T-helper 17 cell (primary cell): ENCODE data around the gene APOBEC3G. TPM values are rescaled to one million over a fixed set of nuclear protein-coding genes. Genes with fewer than 3 reads are reported as not detected.
A peak's percentile ranks its signal among the peaks of the same experiment; 100 is the strongest.
"Not testable (repeated sequence)": the region's sequence is repeated elsewhere in the genome, so short reads cannot be mapped to it uniquely, and the experiment has no call there.

Source experiments
- ATAC-seq: fragments of 150-1000 bp; cut with Tn5 transposase; 2 replicates; pipeline ENCODE4 v1.10.0; 2021; ENCODE audit warnings: mild to moderate bottlenecking, moderate library complexity
- DNase-seq, 3 donors: peaks; one replicate each; pipeline versions ENCODE4 v3.0.0 to v3.0.0-alpha.2; 2020 to 2021
- H3K9me3 ChIP-seq: one replicate; pipeline ENCODE4 v1.7.0; 2013; ENCODE audit warnings: low read length, mild to moderate bottlenecking; ENCODE audit not compliant: control insufficient read depth, poor library complexity, severe bottlenecking
- H3K27ac Mint-ChIP-seq: one replicate; pipeline ENCODE4 v1.8.0; 2022; ENCODE audit warnings: mild to moderate bottlenecking, moderate library complexity, mixed read lengths
- H3K27me3 Mint-ChIP-seq: one replicate; pipeline ENCODE4 v1.8.0; 2022; ENCODE audit warnings: mixed read lengths
- H3K36me3 Mint-ChIP-seq: one replicate; pipeline ENCODE4 v1.8.0; 2022; ENCODE audit warnings: low read depth, mixed read lengths
- H3K4me1 Mint-ChIP-seq: one replicate; pipeline ENCODE4 v1.8.0; 2022; ENCODE audit warnings: mild to moderate bottlenecking, mixed read lengths
- H3K4me3 Mint-ChIP-seq: one replicate; pipeline ENCODE4 v1.8.0; 2022; ENCODE audit warnings: mild to moderate bottlenecking, moderate library complexity, mixed read lengths
- total RNA-seq, 4 donors: library from RNA in 2 of 4; stranded (reverse) in 2 of 4; gene quantifications; one replicate each; pipeline ENCODE4 v1.2.3 and lab custom pipeline; 2022 to 2026

The APOBEC3G gene
- total RNA-seq, 2 donors from 2014 or later = 21.5 to 24.6 TPM

DNA sequence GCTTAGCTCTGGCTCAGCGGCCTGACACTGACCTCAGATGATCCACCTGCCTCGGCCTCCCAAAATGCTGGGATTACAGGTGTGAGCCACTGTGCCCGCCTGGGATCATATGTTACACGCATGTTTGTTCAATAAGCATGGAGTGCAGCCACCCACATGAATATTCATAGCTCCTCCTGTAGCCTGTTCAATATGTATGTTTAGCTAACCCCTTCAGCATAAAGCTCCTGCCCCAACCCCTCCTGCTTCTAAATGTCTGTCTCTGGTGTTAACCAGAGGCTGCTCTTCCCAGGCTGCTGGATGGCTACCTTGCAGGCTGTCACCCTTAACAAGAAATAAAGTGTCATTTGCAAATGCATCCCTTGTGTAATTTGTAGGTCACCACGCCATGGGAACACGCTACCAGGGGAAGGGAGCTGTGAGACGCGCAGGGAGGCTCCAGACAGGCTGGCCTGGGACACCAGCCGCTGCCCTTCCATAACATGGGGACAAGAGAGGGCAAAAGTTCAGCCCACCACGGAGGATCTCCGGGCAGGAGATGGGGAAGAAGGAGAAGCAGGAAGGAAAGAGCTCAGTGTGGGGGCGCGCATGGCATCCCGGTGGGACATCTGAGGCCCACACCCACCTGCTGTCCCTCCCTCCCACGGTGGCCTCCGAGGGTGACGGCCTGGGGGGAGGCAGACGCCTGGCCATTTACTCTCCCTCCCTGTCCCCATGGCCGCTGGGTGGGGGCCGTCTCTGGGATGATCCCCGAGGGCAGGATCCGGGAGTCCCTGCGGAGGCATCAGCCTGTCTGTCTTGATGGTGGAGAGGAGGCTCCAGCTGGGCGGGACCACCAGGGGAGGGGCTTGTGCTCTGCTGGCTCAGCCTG lies 685 bp upstream of the APOBEC3G start:
- H3K27me3 Mint-ChIP-seq, H3K36me3 Mint-ChIP-seq, ATAC-seq, H3K9me3 ChIP-seq, DNase-seq: not testable (repeated sequence)
- H3K4me3 Mint-ChIP-seq = peak overlapping the region; percentile 78
- H3K4me1 Mint-ChIP-seq = peaks cover 21% of the 10 kb centered on the region
- peak overlapping the region; percentile 88 for H3K27ac Mint-ChIP-seq

DNA sequence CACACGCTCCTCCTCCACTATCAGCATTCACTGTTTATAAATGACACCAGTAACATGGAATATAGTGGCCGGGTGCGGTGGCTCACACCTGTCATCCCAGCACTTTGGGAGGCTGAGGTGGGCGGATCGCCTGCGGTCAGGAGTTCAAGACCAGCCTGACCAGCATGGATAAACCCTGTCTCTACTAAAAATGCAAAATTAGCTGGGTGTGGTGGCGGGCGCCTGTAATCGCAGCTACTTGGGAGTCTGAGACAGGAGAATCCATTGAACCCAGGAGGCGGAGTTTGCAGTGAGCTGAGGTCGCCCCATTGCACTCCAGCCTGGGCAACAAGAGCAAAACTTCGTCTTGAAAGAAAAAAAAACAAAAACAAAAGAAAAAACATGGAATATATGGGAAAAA lies 837 bp downstream of the APOBEC3G start:
- Mint-ChIP-seq H3K4me1 (peaks cover 21% of the 10 kb centered on the region), H3K4me3 (peak overlapping the region; percentile 89), H3K27ac (peak overlapping the region; percentile 88)
- not testable (repeated sequence) for H3K36me3 Mint-ChIP-seq, ATAC-seq, DNase-seq, H3K27me3 Mint-ChIP-seq, H3K9me3 ChIP-seq

DNA sequence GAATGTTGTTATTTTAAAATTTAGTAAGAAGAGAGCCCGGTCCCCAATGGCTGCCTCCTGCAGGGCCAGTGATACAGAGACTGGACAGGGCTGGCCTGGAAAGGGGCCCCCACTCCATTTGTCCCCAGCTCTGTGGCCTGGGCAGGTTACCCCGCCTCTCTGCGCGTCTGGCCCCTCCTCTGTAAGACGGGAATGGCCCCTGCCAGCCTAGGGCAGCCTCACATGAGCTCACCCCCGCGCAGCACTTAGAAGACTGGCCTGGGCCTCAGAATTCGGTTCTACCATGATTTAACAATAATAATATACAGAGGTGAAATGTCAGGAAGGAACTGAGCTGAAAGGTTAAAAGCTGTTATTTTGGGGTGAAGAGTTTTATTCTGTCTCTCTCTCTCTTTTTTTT lies 1.3 kb downstream of the APOBEC3G start:
- peak overlapping the region; percentile 89 for H3K4me3 Mint-ChIP-seq
- H3K27ac Mint-ChIP-seq = peak overlapping the region; percentile 88
- peaks cover 21% of the 10 kb centered on the region for H3K4me1 Mint-ChIP-seq
- no peaks in the 10 kb centered on the region for H3K9me3 ChIP-seq
- no peak for ATAC-seq
- H3K36me3 Mint-ChIP-seq = no peaks in the 10 kb centered on the region
- DNase-seq = no peak
- H3K27me3 Mint-ChIP-seq = no peaks in the 10 kb centered on the region

- peak overlapping the region; percentile 88 for H3K27ac Mint-ChIP-seq
- DNase-seq, H3K4me3 Mint-ChIP-seq, H3K9me3 ChIP-seq, H3K27me3 Mint-ChIP-seq, ATAC-seq, H3K36me3 Mint-ChIP-seq: not testable (repeated sequence)
- H3K4me1 Mint-ChIP-seq = peaks cover 21% of the 10 kb centered on the region
These were observed 2.1 kb downstream of the APOBEC3G start for GRCh38 chr22:39079054-39079637.

DNA sequence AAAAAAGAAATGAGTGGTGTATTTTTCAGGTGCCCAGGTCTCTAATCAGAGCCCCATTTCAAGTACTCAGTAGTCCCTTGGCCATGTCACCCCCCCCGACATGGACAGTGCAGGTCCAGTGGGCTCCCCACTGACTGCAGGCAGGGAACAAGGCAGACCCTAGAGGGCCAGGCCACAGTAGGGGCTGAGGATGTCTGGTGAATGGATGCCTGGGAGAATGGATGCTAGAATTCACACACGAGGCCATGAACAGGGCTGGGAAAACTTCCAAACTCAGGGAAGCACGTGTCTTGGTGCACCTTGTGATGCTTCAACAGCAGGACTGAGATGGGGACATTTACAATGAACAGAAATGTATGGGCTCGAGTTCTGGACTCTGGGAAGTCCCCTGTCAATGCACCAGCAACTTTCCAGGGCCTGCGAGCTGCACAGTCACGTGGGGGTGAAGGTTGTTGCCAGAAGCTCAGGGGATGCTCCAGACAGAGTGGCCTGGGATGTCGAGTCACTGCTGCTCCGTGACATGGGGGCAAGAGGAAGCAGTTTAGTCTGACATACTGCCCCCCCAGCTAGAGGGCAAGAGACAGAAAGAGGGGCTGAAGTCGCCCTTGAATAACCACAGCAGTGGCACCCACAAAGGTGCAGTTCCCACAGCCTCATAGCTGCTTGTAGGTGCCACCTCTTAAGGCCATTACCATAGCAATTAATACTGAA lies 3.1 kb downstream of the APOBEC3G start:
- Mint-ChIP-seq H3K36me3 (no peaks in the 10 kb centered on the region), H3K4me3 (no peak overlapping the region), H3K4me1 (peaks cover 20% of the 10 kb centered on the region), H3K27ac (peak overlapping the region; percentile 84), H3K27me3 (no peaks in the 10 kb centered on the region)
- DNase-seq (no peak), ATAC-seq (no peak)
- H3K9me3 ChIP-seq = no peaks in the 10 kb centered on the region

DNA sequence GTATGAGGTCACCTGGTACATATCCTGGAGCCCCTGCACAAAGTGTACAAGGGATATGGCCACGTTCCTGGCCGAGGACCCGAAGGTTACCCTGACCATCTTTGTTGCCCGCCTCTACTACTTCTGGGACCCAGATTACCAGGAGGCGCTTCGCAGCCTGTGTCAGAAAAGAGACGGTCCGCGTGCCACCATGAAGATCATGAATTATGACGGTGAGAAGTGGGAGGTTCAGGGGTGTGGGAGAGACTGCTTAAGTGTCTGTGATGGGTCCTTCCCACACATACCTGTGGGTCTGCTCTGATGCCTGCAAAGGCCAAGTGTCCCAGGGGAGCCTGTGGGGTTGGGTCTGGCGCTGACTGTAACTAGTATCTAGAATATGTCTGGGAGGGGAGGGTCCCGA lies 3.9 kb downstream of the APOBEC3G start:
- no peaks in the 10 kb centered on the region for H3K27me3 Mint-ChIP-seq
- H3K4me3 Mint-ChIP-seq = no peak overlapping the region
- H3K4me1 Mint-ChIP-seq = peaks cover 17% of the 10 kb centered on the region
- peak overlapping the region; percentile 29 for H3K27ac Mint-ChIP-seq
- H3K9me3 ChIP-seq = no peaks in the 10 kb centered on the region
- H3K36me3 Mint-ChIP-seq = no peaks in the 10 kb centered on the region
- ATAC-seq = no peak
- no peak for DNase-seq

- DNase-seq (no peak), ATAC-seq (no peak)
- Mint-ChIP-seq H3K36me3 (peaks cover 2% of the 10 kb centered on the region), H3K27me3 (no peaks in the 10 kb centered on the region), H3K4me1 (peaks cover 16% of the 10 kb centered on the region), H3K27ac (peak overlapping the region; percentile 32), H3K4me3 (no peak overlapping the region)
- H3K9me3 ChIP-seq = no peaks in the 10 kb centered on the region
These were observed 4.5 kb downstream of the APOBEC3G start for GRCh38 chr22:39081598-39081997.

- no peak for DNase-seq
- H3K27me3 Mint-ChIP-seq = no peaks in the 10 kb centered on the region
- H3K27ac Mint-ChIP-seq = peak overlapping the region; percentile 27
- H3K9me3 ChIP-seq = no peaks in the 10 kb centered on the region
- H3K4me1 Mint-ChIP-seq = peaks cover 13% of the 10 kb centered on the region
- no peak for ATAC-seq
- H3K36me3 Mint-ChIP-seq = peaks cover 5% of the 10 kb centered on the region
- no peak overlapping the region for H3K4me3 Mint-ChIP-seq
These were observed 6.4 kb downstream of the APOBEC3G start for GRCh38 chr22:39083212-39084165.

DNA sequence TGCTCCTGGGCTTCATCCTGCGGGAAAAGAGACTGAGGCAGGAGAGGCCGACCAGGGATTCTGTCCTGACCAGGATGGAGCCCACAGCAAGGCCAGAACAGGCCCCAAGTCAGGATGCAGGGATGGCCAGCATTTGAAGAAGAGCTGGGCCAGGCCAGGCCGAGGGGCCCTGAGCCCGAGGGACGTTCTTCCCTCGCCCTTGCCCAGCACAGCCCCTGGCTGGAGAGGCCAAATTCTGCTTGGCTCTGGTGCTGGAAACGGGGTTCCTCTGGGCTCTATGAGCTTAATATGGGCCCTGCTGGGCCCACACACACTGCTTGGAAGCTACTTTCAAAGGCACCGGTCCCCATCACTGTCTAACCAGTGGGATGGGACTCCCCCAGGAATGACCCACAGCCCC lies 7.6 kb downstream of the APOBEC3G start:
- Mint-ChIP-seq H3K27me3 (no peaks in the 10 kb centered on the region), H3K4me3 (no peak overlapping the region), H3K4me1 (peaks cover 16% of the 10 kb centered on the region), H3K36me3 (peaks cover 5% of the 10 kb centered on the region), H3K27ac (no peak overlapping the region)
- ATAC-seq (no peak), DNase-seq (no peak)
- H3K9me3 ChIP-seq = no peaks in the 10 kb centered on the region

- ATAC-seq = no peak
- DNase-seq = no peak
- H3K9me3 ChIP-seq = no peaks in the 10 kb centered on the region
- H3K4me1 Mint-ChIP-seq = peaks cover 34% of the 10 kb centered on the region
- peaks cover 5% of the 10 kb centered on the region for H3K36me3 Mint-ChIP-seq
- H3K27ac Mint-ChIP-seq = peak overlapping the region; percentile 98
- no peak overlapping the region for H3K4me3 Mint-ChIP-seq
- no peaks in the 10 kb centered on the region for H3K27me3 Mint-ChIP-seq
These were observed 10.0 kb downstream of the APOBEC3G start for GRCh38 chr22:39087098-39087497.

- Mint-ChIP-seq H3K4me3 (peak overlapping the region; percentile 43), H3K27ac (peak overlapping the region; percentile 98), H3K36me3 (peaks cover 5% of the 10 kb centered on the region), H3K4me1 (peaks cover 42% of the 10 kb centered on the region), H3K27me3 (no peaks in the 10 kb centered on the region)
- no peaks in the 10 kb centered on the region for H3K9me3 ChIP-seq
- DNase-seq = no peak
- no peak for ATAC-seq
These were observed 11.0 kb downstream of the APOBEC3G start for GRCh38 chr22:39087881-39088684.

DNA sequence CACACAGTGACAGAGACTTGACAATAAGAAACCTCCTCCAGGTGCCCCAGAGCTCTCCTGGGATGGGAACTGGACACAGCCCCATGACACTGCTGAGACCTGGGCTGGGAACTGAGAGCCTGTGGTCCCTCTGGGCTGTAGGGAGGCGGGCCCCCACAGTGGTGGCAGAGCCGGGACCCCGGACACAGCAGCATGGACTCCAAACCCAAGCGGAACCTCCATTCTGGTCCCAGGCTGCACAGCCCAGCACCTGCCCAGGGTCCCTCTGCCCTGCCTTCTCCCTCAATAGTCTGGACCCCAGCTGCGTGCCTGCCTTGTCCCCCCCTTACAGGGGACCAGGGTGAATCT lies 11.6 kb downstream of the APOBEC3G start:
- H3K4me3 Mint-ChIP-seq = peak overlapping the region; percentile 43
- H3K4me1 Mint-ChIP-seq = peaks cover 42% of the 10 kb centered on the region
- ATAC-seq = no peak
- peak overlapping the region; percentile 98 for H3K27ac Mint-ChIP-seq
- H3K36me3 Mint-ChIP-seq = peaks cover 5% of the 10 kb centered on the region
- DNase-seq = no peak
- no peaks in the 10 kb centered on the region for H3K27me3 Mint-ChIP-seq
- H3K9me3 ChIP-seq = no peaks in the 10 kb centered on the region
